ENCODE results near the gene VAC14. TPM values are rescaled to one million over a fixed set of nuclear protein-coding genes. Genes with fewer than 3 reads are reported as not detected.

Gene VAC14
- total and polyA plus RNA-seq, 4 donors = 27.6 to 60.8 (median 50.9) TPM

- H3K9me3 ChIP-seq (ENCODE audit: control insufficient read depth in 4 of 4, insufficient read depth in 3 of 4, low read length in 3 of 4) = peaks cover 0 to 2% (median 0%) of the 10 kb centered on the region in 4 donors
- WGBS, 2 donors = 54 to 75% methylated on average over 6 of the region's 6 CpGs
- ATAC-seq (ENCODE audit: insufficient read depth, low FRiP score) = no peak
- H3K27ac ChIP-seq (ENCODE audit: low read depth in 1 of 2, low read length in 1 of 2) = peak overlapping the region; percentile 1 to 79
- DNase-seq = peak; percentile 85 to 98 (median 98)
- no peak overlapping the region for H3K4me3 ChIP-seq
- peak overlapping the region in 1 of 2 donors; percentile 6 for H3K9ac ChIP-seq (ENCODE audit: insufficient read depth in 1 of 2, low read length in 2 of 2)
- H3K27me3 ChIP-seq (ENCODE audit: control insufficient read depth in 3 of 3, insufficient read depth in 3 of 3, low read length in 2 of 3) = no peaks in the 10 kb centered on the region
- no peak for TF ChIP-seq CTCF (IDR thresholded peaks at IDR 0.05; ENCODE audit: control extremely low read depth, extremely low read depth)
- H3K36me3 ChIP-seq (ENCODE audit: control insufficient read depth in 4 of 4, insufficient read depth in 4 of 4, low read length in 4 of 4) = peaks cover 0 to 2% (median 0%) of the 10 kb centered on the region in 4 donors
- H3K4me1 ChIP-seq (ENCODE audit: control insufficient read depth in 5 of 5, insufficient read depth in 5 of 5, low read length in 5 of 5) = peaks cover 0 to 78% (median 55%) of the 10 kb centered on the region in 5 donors
These were observed 85.0 kb downstream of the VAC14 start for GRCh38 chr16:70715860-70716357.

GRCh38 chr16:70715055-70715858, 85.7 kb downstream of the VAC14 start:
- peak overlapping the region; percentile 21 to 49 for H3K9ac ChIP-seq (ENCODE audit: insufficient read depth in 1 of 2, low read length in 2 of 2)
- DNase-seq = peak; percentile 80 to 87 (median 82)

GRCh38 chr16:70714581-70715054, 86.3 kb downstream of the VAC14 start:
- Histone ChIP-seq H3K9ac (ENCODE audit: insufficient read depth in 1 of 2, low read length in 2 of 2) (peak overlapping the region; percentile 21 to 49), H3K27me3 (ENCODE audit: control insufficient read depth in 3 of 3, insufficient read depth in 3 of 3, low read length in 2 of 3) (no peaks in the 10 kb centered on the region), H3K27ac (ENCODE audit: low read depth in 1 of 2, low read length in 1 of 2) (peak overlapping the region; percentile 71 to 79), H3K4me1 (ENCODE audit: control insufficient read depth in 5 of 5, insufficient read depth in 5 of 5, low read length in 5 of 5) (peaks cover 0 to 87% (median 55%) of the 10 kb centered on the region in 5 donors), H3K9me3 (ENCODE audit: control insufficient read depth in 4 of 4, insufficient read depth in 3 of 4, low read length in 3 of 4) (peaks cover 0 to 1% (median 0%) of the 10 kb centered on the region in 4 donors), H3K4me3 (no peak overlapping the region), H3K36me3 (ENCODE audit: control insufficient read depth in 4 of 4, insufficient read depth in 4 of 4, low read length in 4 of 4) (peaks cover 0 to under 1% (median 0%) of the 10 kb centered on the region in 4 donors)
- TF ChIP-seq CTCF (IDR thresholded peaks at IDR 0.05; ENCODE audit: control extremely low read depth, extremely low read depth) = no peak
- DNase-seq (no peak), ATAC-seq (ENCODE audit: insufficient read depth, low FRiP score) (no peak)
- 77 to 82% methylated on average over 10 of the region's 10 CpGs for WGBS, 2 donors

More at GRCh38 chr16:70715055-70715858, 85.7 kb downstream of the VAC14 start:
- peaks cover 0 to 1% (median 0%) of the 10 kb centered on the region in 4 donors for H3K36me3 ChIP-seq (ENCODE audit: control insufficient read depth in 4 of 4, insufficient read depth in 4 of 4, low read length in 4 of 4)
- peak overlapping the region; percentile 71 to 79 for H3K27ac ChIP-seq (ENCODE audit: low read depth in 1 of 2, low read length in 1 of 2)
- H3K4me3 ChIP-seq = no peak overlapping the region
- WGBS, 2 donors = 54 to 69% methylated on average over 23 of the region's 23 CpGs
- no peak for TF ChIP-seq CTCF (IDR thresholded peaks at IDR 0.05; ENCODE audit: control extremely low read depth, extremely low read depth)
- ATAC-seq (ENCODE audit: insufficient read depth, low FRiP score) = peak; percentile 45
- H3K27me3 ChIP-seq (ENCODE audit: control insufficient read depth in 3 of 3, insufficient read depth in 3 of 3, low read length in 2 of 3) = no peaks in the 10 kb centered on the region
- peaks cover 0 to 81% (median 55%) of the 10 kb centered on the region in 5 donors for H3K4me1 ChIP-seq (ENCODE audit: control insufficient read depth in 5 of 5, insufficient read depth in 5 of 5, low read length in 5 of 5)
- H3K9me3 ChIP-seq (ENCODE audit: control insufficient read depth in 4 of 4, insufficient read depth in 3 of 4, low read length in 3 of 4) = peaks cover 0 to 2% (median 0%) of the 10 kb centered on the region in 4 donors

All from lung (tissue), 12 donors.